Motor neuron (in vitro differentiated cells): Measurements from ENCODE around the gene CLCN3. TPM values are rescaled to one million over a fixed set of nuclear protein-coding genes. Genes with fewer than 3 reads are reported as not detected.
"Not testable (repeated sequence)": the region's sequence is repeated elsewhere in the genome, so short reads cannot be mapped to it uniquely, and the experiment has no call there.

Experiments
- ATAC-seq, 8 experiments: fragments of 200-7000 bp; cut with Tn5 transposase; replicated peaks in 6 of 8; 2 replicates each; pipeline ENCODE4 v1.8.0; 2021; ENCODE audit warnings: mild to moderate bottlenecking in 8 of 8, moderate library complexity in 8 of 8
- H3K27ac ChIP-seq, 2 donors: fragments of 250-450 bp; sonication (Bioruptor Pico); 2 replicates each; pipeline ENCODE4 v1.9.0; 2021; ENCODE audit warnings: antibody characterized with exemption in 2 of 2, mild to moderate bottlenecking in 2 of 2, moderate library complexity in 1 of 2
- H3K4me1 ChIP-seq, 2 donors: fragments of 250-450 bp; sonication (Bioruptor Pico); replicated peaks in 1 of 2; 2 replicates each; pipeline ENCODE4 v1.6.1; 2021; ENCODE audit warnings: antibody characterized with exemption in 2 of 2, mild to moderate bottlenecking in 2 of 2, moderate library complexity in 1 of 2
- H3K4me3 ChIP-seq, 5 donors: fragments of 250-450 bp; sonication (Bioruptor Pico); 2 replicates each; pipeline ENCODE4 v1.9.0; 2021; ENCODE audit warnings: antibody characterized with exemption in 5 of 5, mild to moderate bottlenecking in 5 of 5, moderate library complexity in 4 of 5
- WGBS, 10 experiments: fragments of 450-650 bp; shearing (Covaris generic); methylation state at CpG; one replicate each; pipeline ENCODE4 v1.0.0; 2022; 5-methylcytosine and 5-hydroxymethylcytosine counted together
- in situ Hi-C, 9 experiments: fragments of 400-800 bp; cut with MboI; loops; one replicate each; pipeline ENCODE4 v1.15.0; 2021; ENCODE audit warnings: low sequenced_read_pairs in 9 of 9, low pct_unique_long_range_greater_than_20kb in 2 of 9; ENCODE audit not compliant: unreplicated experiment in 9 of 9
- total RNA-seq, 8 experiments: library from RNA; unstranded; fragments of 300-600 nt; gene quantifications; 2 replicates each; pipeline versions ENCODE4 v1.2.3 to v1.2.4, GENCODE V29; 2022

Gene CLCN3
- total RNA-seq, result 100 to 1,000 TPM in 3 of 8 experiments, 10 to 100 TPM in 5; 54.2 to 128 (median 88.5) TPM

DNA sequence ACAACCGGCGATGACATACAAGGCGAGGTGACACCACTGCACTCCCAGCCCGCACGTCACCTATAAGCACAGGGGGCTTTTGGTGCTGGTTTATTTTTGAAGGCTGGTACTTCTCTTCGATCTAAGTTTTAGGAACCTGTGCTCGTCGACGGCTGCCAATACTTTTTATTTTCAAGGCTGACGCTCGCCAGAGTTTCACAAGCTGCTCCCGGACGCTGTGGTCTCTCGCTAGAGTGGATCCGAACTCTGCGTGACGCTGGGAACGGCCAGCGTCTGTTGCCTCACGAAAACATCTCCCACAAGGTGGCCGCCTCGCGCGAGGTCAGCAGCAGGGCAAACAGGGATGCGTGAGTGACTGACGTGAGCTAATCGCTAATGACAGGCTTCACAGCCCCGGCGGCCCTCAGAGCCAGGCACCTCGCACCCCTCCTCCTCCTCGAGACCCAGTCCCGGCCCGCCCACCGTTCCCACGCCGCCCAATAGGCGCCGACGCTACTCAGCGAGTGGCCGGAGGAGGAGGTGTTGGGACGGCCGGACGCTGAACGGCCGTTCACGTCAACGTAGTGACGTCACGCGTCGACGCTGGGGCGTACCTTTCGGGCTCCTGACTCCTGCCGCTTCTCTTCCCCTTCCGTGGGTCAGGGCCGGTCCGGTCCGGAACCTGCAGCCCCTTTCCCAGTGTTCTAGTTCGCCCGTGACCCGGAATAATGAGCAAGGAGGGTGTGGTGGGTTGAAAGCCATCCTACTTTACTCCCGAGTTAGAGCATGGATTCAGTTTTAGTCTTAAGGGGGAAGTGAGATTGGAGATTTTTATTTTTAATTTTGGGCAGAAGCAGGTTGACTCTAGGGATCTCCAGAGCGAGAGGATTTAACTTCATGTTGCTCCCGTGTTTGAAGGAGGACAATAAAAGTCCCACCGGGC is at the start of gene CLCN3:
TSS of gene CLCN3 (plus strand) at position 621 of the 922 bp plus-strand sequence. CDS start 15,351 bp downstream, outside the sequence.
- ATAC-seq, result peak; percentile 88 to 97 (median 94)
- WGBS, 10 experiments, result 0 to 1% (median 0%) methylated on average over 2 to 22 of the region's 67 CpGs; no CpG with 5 or more reads in 1 of the 10 experiments
- in situ Hi-C loops, result loop anchor here in 4 of 9 experiments (25.0 kb wide), 3 partner anchors 92 to 442 kb away; partner anchors contain the start of gene MFAP3L (in 1 of the 4)
- Histone ChIP-seq H3K4me1 (peaks cover 0 to 6% of the 10 kb centered on the region in 2 donors), H3K27ac (peak within 1 kb of the TSS; percentile 82 to 86), H3K4me3 (peak within 1 kb of the TSS; percentile 56 to 90 (median 62))

- H3K4me3 ChIP-seq, in situ Hi-C loops, ATAC-seq, H3K27ac ChIP-seq, H3K4me1 ChIP-seq: not testable (repeated sequence)
- WGBS, 10 experiments, result 80 to 100% (median 100%) methylated on average over 1 of the region's 3 CpGs; no CpG with 5 or more reads in 3 of the 10 experiments
These were observed 49.4 kb upstream of the CLCN3 start for GRCh38 chr4:169571012-169571411.

- Histone ChIP-seq H3K4me1 (no peaks in the 10 kb centered on the region), H3K4me3 (no peak overlapping the region), H3K27ac (no peak overlapping the region)
- in situ Hi-C loops, result no loop called here
- no peak for ATAC-seq
- WGBS, 10 experiments, result 82 to 100% (median 96%) methylated on average over 1 to 4 of the region's 4 CpGs
These were observed 48.9 kb upstream of the CLCN3 start for GRCh38 chr4:169571435-169571834.

DNA sequence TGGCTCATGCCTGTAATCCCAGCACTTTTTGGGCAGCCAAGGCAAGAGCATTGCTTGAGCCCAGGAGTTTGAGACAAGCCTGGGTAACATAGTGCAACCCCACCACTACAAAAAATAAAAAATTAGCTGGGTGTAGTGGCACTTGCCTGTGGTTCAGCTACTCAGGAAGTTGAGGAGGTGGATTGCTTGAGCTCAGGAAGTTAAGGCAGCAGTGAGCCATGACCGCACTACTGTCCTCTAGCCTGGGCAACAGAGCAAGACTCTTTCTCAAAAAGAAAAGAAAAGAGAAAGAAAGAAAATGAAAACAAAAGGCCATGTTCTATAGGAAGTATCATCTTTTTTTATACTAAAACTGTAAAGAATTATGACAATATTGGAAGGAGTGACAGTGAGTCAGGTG is 46.5 kb upstream of the CLCN3 start:
- no peak overlapping the region for H3K4me3 ChIP-seq
- no peaks in the 10 kb centered on the region for H3K4me1 ChIP-seq
- in situ Hi-C loops, result no loop called here
- 67 to 100% (median 100%) methylated on average over 1 of the region's 1 CpG; no CpG with 5 or more reads in 2 of the 10 experiments for WGBS, 10 experiments
- H3K27ac ChIP-seq, result no peak overlapping the region
- ATAC-seq, result no peak

- 60 to 100% (median 94%) methylated on average over 1 to 2 of the region's 2 CpGs; no CpG with 5 or more reads in 1 of the 10 experiments for WGBS, 10 experiments
- Histone ChIP-seq H3K4me1 (no peaks in the 10 kb centered on the region), H3K4me3 (no peak overlapping the region), H3K27ac (no peak overlapping the region)
- ATAC-seq, result no peak
- in situ Hi-C loops, result no loop called here
These were observed 38.2 kb upstream of the CLCN3 start for GRCh38 chr4:169582203-169582602.

- WGBS, 10 experiments, result 40 to 100% (median 92%) methylated on average over 1 to 3 of the region's 3 CpGs
- ATAC-seq, result no peak
- in situ Hi-C loops, result no loop called here
- H3K4me3 ChIP-seq, result no peak overlapping the region
- no peak overlapping the region for H3K27ac ChIP-seq
- H3K4me1 ChIP-seq, result no peaks in the 10 kb centered on the region
These were observed 37.7 kb upstream of the CLCN3 start for GRCh38 chr4:169582706-169583105.

DNA sequence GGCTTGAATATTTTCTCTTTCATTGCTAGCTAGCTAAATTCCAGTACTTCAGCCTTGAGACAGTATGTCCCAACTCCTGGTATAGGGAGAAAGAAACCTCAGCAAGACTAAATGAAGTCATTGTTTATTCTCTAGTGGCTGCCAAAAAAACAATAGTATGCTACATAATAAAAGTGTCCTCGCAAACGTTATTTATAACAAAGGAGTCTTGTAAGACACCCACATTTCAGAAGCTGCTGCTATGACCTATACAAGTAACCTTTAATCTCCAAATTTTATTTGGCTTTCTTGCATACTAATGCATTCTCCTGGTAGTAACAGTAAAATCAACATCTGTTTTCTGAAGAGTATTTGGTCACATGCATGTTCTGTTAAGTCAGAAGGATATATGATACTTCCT is 36.8 kb upstream of the CLCN3 start:
- Histone ChIP-seq H3K27ac (no peak overlapping the region), H3K4me1 (no peaks in the 10 kb centered on the region), H3K4me3 (no peak overlapping the region)
- ATAC-seq, result peak in 2 of 8 experiments; percentile 40 to 64
- WGBS, 10 experiments, result 0 to 83% (median 36%) methylated on average over 1 to 2 of the region's 2 CpGs; no CpG with 5 or more reads in 4 of the 10 experiments
- in situ Hi-C loops, result no loop called here

DNA sequence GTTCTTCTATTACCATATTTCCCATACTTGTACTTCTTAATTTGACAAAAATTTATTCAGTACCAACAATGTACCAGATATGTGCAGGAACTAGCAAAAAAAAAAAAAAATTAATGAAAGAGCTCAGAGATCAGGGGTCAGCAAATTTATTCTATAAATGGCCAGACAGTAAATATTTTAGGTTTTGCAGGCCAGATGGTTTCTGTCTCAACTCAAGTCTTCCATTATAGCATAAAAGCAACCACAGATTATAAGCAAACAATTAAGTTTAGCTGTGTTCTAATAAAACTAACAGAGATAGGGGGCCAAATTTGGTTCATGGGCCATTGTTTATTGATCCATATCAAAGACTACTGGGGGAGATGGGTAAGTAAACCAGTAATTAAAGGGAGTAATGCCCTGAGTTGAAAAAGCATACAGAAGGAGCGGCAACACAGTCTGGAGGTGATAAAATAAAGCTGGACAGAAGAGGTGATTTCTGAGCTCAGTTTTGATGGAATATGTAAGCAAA is 27.3 kb upstream of the CLCN3 start:
- no peak overlapping the region for H3K27ac ChIP-seq
- 88 to 100% (median 100%) methylated on average over 1 of the region's 1 CpG; no CpG with 5 or more reads in 3 of the 10 experiments for WGBS, 10 experiments
- in situ Hi-C loops, result no loop called here
- no peaks in the 10 kb centered on the region for H3K4me1 ChIP-seq
- no peak for ATAC-seq
- H3K4me3 ChIP-seq, result no peak overlapping the region

DNA sequence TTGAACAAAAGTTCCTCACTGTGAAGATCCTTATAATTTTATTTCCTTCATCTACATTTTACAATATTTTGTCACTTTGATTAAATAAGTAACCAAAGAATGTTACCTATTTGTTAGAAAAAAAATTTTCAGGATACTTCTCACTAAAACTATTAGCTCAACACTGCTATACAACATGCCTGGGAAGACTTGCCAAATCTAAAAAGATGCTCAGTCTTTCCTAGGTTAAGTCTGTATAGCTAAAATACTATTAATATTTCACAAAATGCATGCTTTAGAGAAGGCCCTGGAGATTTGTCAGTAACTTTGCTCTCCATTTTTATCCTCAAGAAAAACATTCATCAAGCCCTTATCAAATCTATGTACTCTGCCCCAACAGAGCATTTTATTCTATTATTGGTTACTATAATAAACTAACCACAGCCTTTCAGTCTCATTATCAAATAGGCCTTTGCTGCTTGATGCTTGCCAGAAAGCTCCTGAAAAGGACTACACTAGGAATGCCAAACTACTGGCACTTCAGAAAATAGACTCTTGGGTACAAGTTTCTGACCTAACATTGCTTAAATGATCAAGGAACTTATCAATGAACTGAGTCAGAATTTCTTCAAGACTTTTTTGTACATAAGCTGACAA is 25.7 kb upstream of the CLCN3 start:
- no peak for ATAC-seq
- no peak overlapping the region for H3K27ac ChIP-seq
- no peaks in the 10 kb centered on the region for H3K4me1 ChIP-seq
- H3K4me3 ChIP-seq, result no peak overlapping the region
- in situ Hi-C loops, result no loop called here

DNA sequence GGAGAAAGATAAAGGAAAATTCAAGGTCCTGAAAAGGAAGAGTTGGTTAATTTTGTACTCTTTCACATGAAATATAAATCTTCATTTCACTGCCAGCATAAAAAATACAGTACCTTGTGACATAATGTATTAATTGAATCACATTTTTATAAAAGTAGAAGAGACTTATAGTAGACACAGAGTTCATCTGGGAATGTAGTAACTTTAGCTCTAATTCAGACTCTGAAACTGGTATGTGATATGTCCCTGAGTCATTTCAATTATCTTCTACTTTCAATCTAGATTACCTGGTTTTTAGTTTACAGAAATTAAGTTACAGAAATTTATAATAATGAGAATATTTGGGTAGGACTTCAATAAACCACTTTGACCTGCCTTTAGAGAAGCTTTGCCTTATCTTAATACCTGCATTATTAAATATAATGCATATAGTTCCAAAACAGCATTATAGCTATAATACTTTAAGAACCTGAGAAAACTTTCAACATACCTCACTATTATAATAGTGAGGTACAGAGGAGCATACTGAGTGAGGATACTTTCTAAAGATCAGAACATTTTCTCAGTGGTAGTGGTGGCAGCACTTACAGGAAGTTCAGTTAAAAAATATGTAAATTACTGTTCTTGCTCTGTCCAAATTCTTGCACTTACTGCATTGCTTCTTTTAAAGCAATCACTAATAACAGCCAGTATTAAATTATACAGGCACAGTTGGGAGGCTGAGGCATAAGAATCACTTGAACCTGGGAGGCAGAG is 19.2 kb upstream of the CLCN3 start:
- in situ Hi-C loops, result loop anchor here in 4 of 9 experiments (25.0 kb wide), 3 partner anchors 111 to 461 kb away; partner anchors contain the start of gene MFAP3L (in 1 of the 4)
- no peak for ATAC-seq
- Histone ChIP-seq H3K27ac (no peak overlapping the region), H3K4me3 (no peak overlapping the region), H3K4me1 (no peaks in the 10 kb centered on the region)

DNA sequence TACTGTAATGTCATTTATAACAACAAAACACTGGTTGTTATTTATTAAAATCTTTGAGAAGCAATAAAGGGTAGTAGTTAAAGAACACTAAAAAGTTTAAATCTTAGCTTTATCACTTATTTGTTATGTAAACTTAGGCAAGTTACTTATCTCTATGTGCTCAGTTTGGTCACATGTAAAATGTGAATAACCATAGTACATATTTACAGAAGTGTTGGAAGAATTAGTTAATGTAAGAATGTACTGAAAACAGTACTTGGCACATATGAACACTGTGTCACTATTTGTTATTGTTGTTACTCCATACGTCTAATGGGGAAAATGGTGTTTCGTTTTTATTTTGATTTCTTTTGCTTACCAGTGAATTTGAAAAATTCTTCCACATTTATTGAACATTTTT is 17.1 kb upstream of the CLCN3 start:
- no peak overlapping the region for H3K27ac ChIP-seq
- 87 to 100% (median 94%) methylated on average over 2 of the region's 2 CpGs; no CpG with 5 or more reads in 2 of the 10 experiments for WGBS, 10 experiments
- no peak for ATAC-seq
- H3K4me1 ChIP-seq, result no peaks in the 10 kb centered on the region
- no peak overlapping the region for H3K4me3 ChIP-seq
- in situ Hi-C loops, result loop anchor here in 4 of 9 experiments (25.0 kb wide), 3 partner anchors 109 to 459 kb away; partner anchors contain the start of gene MFAP3L (in 1 of the 4)

- Histone ChIP-seq H3K4me1 (no peaks in the 10 kb centered on the region), H3K27ac (no peak overlapping the region), H3K4me3 (no peak overlapping the region)
- in situ Hi-C loops, result loop anchor here in 4 of 9 experiments (25.0 kb wide), 3 partner anchors 108 to 458 kb away; partner anchors contain the start of gene MFAP3L (in 1 of the 4)
- peak in 4 of 8 experiments; percentile 39 to 85 (median 57) for ATAC-seq
- 18 to 100% (median 100%) methylated on average over 1 of the region's 1 CpG for WGBS, 10 experiments
These were observed 16.1 kb upstream of the CLCN3 start for GRCh38 chr4:169604131-169604900.
